HG02678 (cell line): ENCODE results near the gene TNPO1.

Experiments
- ATAC-seq: cut with Tn5 transposase; IDR thresholded peaks from one replicate; pipeline ENCODE4 v1.9.1; 2021; ENCODE audit warnings: mild to moderate bottlenecking, moderate library complexity; ENCODE audit not compliant: unreplicated experiment

The TNPO1 gene

DNA sequence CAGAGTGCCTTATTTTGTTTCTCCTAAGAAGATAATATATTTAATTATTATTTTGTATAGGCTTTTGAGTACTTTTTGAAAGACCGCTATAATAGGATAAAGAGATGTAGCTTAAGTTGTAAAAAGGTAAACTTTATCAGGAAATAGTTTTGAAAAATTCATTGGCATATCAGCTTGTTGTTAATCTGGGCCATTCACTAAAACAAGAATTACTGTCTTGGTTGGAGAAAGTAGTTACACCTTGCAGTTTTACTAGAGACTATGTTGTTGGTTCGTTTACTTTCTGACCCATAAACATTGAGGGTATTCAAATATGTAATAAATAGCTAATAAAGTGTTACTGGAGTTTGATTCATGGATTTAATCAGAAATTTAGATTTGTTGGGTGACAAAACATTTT, 33.7 kb downstream of the TNPO1 start:
- ATAC-seq = no peak

DNA sequence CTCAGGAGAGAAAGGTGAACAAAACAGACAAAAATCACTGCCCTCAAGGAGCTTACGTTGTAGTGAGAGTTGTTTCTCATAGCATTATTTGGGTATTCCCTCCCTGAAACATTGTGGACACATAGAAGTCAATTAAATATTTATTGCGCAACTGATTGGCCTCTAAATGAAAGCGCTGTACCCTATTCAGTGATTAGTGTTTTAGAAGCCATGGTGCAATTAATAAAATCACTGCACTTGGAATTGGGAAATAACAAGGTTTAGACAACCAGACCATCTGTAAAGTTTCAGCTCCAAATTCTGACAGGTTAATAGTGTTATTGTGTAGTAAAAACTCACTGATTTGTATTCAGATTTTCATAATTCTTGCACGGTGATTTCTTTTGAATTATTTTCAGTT, 35.9 kb downstream of the TNPO1 start:
- ATAC-seq = no peak

DNA sequence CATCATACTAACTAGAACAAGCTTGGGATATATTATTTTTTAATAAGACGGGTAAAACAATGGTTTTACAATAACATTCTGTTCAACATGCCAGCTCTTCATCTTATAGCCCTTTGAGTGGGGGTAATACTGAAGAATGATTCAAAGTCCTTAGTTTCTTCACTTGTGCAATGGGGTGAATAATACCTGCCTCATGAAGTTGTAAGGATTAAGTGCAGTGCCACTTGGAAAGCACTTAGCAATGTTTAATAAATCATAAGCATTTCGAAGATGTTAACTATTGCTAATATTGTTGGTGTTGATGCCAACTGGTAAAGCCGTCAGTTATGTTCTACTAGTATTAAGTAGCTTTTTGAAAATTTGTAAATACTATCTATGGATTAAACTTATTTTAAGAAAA, 38.0 kb downstream of the TNPO1 start:
- no peak for ATAC-seq

DNA sequence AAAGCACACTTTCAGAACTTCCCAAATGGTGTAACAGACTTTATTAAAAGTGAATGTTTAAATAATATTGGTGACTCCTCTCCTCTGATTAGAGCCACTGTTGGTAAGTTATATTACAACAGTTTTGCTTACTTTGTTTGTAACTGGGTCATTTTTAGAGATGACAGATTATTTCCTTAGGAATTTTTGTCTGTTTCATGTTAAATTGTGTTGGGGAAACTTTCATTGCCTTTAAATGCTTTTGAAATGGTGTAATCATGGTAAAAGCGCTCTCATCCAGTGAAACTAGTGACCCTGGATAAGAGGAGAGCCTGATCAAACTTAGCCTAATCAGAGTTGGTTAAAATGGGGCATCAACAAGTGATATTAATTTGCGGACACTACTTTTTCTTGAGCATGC, 39.4 kb downstream of the TNPO1 start:
- no peak for ATAC-seq

DNA sequence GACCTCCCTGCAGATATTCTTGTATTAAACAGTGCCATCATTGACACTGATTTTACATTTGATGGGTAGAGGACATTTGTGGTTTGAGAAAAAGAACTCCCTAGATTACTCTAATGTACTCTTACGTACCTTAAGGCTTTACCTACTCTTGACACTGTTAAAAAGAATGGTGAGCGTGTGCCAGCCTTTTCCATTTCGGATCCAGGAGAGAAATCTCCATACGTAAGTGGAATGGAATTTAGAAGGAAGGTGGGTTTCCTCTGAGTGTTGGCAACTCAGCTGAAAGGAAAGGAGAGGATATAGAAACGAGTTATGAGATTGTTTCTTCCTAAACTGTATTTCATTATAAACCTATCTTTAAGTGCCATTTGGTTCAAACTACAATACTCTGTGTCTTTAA, 40.9 kb downstream of the TNPO1 start:
- no peak for ATAC-seq

DNA sequence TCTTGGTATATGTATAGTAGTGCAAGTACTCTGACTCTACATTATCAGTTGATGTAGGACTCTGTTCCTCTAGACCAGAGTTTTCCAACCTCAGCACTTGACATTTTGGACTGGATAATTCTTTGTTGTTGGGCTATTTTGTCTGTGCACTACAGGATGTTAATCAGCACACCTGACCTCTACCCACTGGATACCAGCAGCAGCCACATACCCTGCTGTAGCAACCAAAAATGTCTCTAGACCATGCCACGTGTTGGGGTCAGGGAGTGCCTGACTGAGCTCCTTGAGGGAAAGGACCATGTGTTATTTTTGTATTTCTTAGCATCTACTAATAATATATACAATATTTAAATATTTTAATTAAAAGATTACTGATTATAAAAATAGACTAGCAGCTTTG, 42.7 kb downstream of the TNPO1 start:
- ATAC-seq = no peak

DNA sequence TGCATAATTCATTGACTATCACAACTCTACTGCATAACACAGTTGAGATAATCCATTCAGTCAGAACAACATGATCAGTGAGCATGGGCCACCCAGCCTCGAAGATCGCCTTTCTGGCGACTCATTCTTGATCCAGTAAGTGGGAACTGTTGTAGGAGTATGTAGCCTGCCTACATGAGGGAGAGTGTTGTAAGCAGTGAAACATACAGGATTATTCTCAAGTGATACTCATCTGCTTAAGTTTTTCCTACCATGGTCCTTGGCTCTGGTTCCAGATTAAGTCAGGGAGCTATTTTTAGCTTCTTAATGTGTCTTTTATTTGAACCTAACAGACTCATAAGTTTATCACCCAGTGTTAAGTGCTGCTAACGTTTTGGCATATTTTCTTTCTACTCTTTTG, 44.0 kb downstream of the TNPO1 start:
- no peak for ATAC-seq

DNA sequence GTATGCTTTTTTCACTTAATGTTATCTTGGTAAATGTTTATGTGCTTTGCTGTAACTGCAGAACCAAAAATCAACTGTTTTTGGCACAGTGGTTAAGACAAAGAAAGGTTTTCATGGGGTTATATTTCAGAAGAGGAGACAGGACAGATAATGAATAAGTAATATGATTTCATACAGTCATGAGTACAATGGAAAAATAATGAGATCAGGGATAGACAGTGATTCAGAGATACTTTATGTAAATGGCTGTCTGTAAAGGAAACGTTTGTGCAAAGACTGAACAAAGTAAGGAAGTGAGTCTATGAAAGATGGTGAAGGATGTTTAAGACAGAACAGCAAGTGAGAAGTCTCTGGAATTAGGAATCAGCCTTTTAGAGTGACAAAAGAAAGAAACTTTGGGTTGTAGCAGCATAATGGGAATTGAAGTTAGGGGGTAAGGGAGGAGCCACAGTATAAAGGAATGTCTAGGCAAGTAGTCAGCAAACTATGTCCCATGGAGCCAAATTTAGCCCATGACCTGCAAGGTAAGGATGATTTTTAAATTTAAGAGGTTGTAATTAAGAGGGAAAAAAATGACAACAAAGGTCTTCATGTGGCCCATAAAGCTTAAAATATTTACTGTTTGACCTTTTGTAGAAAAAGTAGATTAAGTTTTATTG, 55.0 kb downstream of the TNPO1 start:
- no peak for ATAC-seq

DNA sequence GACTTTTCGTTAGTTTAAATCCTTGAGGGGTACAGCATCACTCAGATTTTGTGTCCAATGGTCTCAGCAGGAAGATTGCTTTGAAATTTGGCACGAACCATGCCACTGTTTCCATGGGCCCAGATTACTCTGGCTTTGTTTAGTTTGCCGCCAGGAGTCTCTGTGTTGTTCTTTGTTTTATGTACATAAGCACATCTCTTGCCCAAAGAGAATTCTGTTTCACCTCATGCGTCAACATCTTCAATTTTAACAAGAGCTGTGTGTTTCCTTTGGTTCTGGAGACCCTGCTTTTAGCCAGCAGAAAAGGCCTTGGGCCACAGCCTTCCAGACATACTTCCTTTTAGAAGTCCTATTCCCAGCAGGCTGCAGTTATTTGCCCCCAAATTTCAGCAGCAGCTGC, 62.4 kb downstream of the TNPO1 start:
- ATAC-seq = no peak

DNA sequence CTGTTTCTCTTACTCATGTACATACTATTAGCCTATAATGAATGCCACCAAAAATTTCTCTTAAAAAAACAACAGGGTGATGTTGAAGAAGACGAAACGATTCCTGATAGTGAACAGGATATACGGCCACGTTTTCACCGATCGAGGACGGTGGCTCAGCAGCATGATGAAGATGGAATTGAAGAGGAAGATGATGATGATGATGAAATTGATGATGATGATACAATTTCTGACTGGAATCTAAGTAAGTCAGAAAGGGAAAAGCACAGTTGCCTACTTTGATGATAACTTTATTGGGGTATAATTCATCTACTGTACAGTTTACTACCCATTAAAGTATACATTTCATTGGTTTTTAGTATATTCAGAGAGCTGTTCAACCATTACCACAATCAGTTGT, 66.5 kb downstream of the TNPO1 start:
- ATAC-seq = no peak

DNA sequence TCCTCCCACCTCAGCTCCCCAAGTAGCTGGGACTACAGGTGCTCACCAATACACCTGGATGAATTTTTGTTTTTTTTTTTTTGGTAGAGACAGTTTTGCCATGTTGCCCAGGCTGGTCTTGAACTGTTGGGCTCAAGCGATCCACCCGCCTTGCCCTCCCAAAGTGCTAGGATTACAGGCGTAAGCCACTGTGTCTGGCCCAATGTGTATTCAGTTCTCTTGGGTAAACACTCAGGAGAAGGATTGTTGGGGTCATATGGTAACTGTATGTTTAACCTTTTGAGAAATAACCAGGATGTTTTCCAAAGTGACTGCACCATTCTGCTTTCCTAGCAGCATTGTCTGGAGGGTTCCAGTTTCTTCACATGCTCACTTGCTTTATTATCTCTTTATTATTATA, 67.4 kb downstream of the TNPO1 start:
- ATAC-seq = no peak

DNA sequence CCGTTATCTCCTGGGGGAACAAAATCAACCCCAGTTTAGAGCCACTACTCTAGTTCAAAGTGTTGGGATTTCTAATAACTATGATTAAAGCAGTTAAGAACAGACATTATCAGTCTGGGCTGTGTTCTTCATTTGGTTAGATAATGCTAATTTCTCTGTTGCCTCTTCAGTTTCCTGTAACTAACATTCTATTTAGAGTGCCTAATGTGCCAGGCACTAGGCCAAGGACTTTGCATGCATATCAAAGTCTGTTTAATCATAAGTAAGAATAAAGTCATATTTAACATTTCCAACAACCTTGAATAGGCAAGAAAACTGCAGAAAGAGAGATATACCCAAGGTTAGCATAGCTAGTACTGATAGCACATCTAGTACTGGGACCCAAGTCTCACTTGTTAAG, 68.4 kb downstream of the TNPO1 start:
- ATAC-seq = no peak

DNA sequence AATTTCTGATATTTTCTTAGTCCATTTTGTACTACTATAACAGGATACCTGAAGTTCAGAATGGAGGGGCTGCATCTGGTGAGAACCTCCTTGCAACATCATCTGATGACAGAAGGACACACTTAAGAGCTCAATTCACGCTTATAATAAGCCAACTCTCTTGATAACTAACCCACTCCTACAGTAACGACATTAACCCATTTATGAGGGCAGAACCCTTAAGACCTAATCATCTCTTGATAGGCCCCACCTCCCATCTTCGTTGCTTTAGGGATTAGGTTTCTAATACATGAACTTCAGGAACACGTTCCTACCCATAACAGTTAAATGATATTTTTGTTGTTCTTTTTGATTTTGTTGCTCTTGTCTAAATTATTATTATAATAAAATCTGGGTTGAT, 69.4 kb downstream of the TNPO1 start:
- no peak for ATAC-seq

DNA sequence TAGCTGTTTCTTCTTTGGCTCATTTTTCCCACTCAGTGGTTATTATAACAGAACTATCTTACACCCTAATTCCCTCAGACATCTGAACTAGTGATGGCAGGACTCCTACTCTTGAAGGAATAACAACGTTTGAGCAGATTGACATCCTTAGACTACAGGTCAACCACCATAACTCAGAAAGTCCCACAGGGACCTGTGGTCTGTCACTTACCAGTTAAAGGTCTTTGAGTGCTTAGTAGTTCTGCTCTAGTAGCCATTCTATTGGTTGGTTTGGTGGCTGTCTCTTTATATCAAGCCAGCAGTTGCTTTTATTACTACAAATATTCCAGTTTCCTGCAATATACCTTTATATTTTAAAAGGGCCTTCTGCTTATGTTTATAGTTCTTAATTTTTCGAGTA, 72.1 kb downstream of the TNPO1 start:
- no peak for ATAC-seq

DNA sequence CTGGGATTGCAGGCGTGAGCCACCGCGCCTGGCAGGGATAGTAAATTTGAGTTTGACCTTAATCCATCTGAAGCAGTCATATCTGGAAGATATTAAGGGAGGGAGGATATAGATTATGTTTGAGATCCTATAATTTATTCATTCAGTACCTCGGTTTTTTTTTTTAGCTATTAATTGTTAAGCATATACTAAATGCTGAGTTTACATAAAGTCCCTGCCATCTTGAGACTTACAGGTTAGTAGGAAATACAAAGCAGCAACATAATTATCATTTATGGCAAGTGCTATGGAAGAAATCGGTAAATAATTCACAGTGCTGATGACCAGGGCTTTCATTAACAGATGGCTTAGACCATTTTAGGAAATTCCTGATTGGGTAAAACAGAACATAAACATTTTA, 72.9 kb downstream of the TNPO1 start:
- no peak for ATAC-seq

DNA sequence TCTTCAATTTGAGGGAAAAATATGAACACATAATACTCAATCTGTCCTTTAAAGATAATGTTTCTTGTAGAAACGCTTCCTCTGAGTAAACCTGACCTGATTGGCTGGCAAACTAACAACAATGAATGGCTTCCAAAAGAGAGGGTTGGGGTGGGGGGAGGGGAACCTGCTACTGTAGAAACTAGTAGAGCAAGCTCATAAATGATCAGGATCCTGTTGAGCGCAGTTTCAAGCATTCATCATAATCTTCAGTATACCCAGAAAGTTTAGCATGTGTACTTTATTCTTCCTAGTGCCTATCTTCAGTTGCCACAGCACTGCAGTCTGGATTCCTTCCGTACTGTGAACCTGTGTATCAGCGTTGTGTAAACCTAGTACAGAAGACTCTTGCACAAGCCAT, 76.4 kb downstream of the TNPO1 start:
- no peak for ATAC-seq

DNA sequence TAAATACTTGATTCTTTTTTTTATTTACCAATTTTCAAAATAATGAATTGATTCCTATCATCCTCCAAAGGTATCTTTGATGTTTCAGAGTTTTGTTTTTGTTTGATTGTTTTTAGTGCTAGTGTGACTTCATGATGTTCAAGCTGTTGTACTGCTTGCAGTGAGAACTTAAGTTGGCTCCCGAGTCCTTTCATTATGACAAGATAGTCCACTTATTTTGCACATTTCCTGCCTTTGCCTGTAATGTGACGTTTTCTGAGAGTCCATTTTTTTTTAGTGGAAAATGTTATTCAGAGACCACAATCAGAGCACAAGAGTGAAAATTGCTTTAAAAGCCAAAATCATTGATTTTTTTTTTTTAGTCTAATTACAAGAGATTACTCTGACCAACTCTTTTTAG, 79.3 kb downstream of the TNPO1 start:
- no peak for ATAC-seq

DNA sequence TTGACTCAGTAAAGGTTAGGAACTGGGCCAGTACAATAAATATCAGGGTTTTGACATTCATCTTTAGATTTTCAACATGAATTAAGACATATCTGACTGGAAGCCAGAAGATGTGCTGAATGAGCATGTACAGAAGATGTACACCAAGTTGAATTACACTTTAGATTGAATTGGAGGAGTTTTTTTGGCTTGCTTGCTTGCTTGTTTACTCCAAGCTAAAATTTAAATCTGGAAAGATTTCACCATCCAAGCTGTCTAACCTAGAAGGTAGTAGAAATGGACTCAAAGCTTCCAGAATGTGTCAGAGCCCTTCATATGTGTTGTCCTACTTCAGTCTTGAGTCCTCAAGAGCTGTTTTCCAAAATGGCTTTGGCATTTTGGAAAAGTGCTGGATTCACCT, 90.3 kb downstream of the TNPO1 start:
- no peak for ATAC-seq

DNA sequence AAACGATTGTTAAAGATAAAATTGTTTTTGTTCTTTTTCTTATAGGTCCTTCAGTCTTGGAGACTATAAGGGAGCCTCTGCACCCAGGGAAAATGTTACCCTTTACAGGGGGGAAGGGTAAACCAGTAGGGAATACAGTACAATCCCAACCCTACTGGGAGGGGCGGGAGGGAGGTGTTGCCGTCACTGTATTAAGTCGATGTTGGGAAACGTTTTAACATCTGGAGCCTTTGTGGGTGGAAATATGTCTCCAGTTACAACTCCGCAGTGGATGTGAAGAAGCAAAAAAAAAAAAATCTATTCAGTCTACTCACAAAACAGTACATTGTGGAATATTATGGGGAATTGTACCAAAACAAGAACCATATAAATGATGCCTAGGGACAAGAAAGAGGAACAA, 92.2 kb downstream of the TNPO1 start:
- no peak for ATAC-seq

DNA sequence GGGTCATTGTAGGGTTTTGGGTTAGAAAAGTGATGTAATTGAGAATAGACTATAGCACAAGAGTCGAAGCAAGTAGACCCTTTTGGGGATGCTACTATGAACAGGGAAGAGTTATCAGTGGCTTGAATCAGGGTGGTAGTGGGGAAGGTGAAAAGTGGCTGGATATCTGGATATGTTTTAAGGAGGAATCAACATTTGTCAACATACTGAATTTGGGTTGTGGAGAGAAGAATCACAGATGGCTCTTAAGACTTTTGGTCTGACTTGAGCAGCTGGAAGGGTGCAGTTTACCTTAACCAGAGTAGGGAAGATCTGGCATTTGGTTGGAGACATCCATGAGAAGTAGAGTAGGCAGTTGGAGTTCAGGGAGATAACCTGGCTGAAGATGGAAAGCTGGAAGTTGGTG, 100.9 kb downstream of the TNPO1 start:
- ATAC-seq = no peak

DNA sequence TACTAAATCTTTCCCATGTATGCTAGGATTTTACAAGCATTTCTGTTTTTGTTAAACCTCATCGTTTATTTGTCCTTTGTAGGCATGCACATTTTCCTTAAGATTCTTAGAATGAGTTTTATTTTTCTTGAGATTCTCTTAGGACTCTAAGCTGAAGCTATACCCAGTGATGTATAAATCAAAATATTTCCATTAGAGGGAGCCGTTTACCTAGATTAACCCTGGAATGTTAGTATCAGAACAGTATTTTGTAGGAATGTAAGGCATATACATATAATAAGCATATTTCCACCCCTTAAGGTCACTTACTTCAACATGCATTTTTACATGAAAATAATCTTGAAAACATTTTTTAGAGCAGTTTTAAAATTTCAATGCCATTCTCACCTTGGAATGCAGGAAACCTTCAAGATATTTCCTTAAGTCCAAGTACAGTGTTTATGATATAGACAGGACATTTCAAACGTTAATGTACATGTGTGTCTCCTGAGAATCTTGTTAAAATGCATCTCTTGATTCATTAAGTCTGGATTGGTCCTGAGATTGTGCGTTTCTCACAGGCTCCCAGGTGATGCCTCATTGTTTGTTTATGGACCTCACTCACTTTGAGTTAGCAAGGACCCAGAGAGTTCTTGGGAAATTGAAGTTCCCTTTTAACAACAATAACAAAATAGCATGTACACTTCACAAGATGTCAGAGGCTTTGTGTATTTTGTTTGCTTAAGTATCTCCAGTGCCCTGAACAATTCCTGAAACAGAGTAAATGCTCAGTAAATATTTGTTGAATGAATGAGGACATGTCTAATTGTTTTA, 104.4 kb downstream of the TNPO1 start:
- ATAC-seq = no peak

DNA sequence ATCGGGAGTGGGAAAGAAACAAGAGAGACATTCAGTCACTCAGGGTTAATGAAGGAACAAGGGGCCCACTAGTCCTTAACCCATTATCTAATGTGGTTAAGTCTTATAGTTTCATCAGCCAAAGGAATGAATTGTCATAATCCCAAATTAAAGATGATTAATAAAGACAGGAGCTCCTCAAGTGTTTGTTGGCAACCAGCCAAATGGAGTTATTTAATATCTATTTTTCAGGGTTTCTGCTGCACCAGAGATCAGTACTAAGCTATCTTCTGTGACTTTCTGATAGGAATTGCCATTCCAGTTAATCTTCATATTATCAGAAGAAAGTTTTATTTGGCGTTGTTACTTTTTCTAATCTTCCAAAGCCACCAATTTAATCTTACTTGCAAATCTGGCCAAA, 105.4 kb downstream of the TNPO1 start:
- ATAC-seq = no peak

DNA sequence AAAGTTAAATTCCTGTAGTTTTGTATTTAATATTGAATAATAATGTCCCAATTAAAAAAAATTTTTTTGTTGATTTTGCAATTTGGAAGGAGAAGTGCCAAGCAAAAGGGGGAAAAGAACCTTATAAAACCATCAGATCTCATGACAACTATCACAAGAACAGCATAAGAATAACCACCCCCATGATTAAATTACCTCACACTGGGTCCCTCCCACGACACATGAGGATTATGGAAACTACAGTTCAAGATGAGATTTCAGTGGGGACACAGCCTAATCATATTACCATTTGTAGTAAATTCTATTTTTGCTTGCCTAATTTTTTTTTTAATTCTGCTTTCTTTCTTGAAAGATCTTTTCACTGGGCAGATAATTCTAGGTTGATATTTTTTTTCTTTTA, 106.0 kb downstream of the TNPO1 start:
- ATAC-seq = no peak
